Effector CD4-positive, alpha-beta T cell (primary cell): ENCODE measurements around the gene ADCY1.
"Not testable (repeated sequence)": the region's sequence is repeated elsewhere in the genome, so short reads cannot be mapped to it uniquely, and the experiment has no call there.

ENCODE experiments used
- DNase-seq: peaks from one replicate; pipeline ENCODE4 v3.0.0-alpha.2; 2020

ADCY1 gene

DNA sequence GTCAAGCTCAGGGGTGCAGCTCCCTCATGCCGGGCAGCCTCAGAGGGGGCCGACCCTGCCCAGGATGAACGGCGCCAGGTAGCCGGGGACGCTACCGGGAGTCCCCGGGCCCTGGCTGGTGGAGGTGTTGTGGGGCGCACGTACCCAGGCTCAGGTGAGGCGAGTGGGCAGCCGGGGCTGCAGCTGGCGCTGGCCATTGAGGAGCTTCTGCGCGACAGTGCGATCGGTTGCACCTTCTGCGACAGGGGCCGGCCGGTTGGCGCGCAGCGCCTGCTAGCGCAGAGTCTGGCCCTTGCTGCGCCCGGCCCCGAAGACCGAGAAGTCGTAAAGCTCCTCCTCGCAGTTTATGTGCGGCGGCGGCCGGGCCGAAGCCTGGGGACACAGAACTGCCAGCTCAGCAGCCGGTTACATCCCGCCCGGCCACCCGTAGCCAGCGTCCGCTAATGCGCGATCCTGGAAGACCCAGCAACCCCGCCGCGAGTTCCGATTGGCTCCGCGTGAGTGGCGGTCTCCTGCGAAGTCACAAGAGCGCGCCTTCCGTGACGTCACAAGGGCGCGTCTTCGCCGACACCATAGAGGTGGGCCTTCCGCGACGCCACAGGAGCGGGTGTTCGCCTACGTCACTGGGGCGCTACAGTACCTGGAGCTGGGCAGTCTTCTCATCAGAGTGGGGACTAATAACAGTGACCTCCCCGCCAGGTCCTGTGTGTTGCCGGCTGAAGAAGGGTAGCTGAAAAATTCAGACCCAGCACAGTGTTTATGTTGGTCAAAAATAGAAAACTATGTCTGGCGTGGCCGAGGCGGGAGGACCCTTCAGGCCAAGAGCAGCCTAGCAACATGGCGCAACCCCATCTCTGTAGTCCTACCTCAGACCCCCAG lies 194.6 kb downstream of the ADCY1 start:
- peak; percentile 98 for DNase-seq

DNA sequence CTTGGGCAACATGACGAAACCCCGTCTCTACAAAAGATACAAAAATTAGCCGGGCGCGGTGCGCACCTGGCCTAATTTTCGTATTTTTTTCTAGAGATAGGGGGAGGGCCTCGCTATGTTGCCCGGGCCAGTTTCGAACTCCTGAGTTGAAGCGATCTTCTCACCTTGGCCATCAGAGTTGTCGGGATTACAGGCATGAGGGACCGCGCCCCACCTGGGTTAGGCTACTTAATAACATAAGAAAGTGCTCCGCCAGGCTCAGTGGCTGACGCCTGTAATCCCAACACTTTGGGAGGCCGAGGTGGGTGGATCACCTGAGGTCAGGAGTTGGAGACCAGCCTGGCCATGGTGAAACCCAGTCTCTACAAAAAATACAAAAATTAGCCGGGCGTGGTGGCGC lies 195.5 kb downstream of the ADCY1 start:
- DNase-seq = not testable (repeated sequence)
